Stimulated activated CD8-positive, alpha-beta memory T cell treated with anti-CD3 and anti-CD28 coated beads, Interleukin-2, amount 100 ng/mL, for 48 hours (primary cell): ENCODE data around the gene BACH2.
"Not testable (repeated sequence)": the region's sequence is repeated elsewhere in the genome, so short reads cannot be mapped to it uniquely, and the experiment has no call there.

Source experiments
- DNase-seq, 2 donors: peaks; one replicate each; pipeline ENCODE4 v3.0.0-alpha.2; 2020; ENCODE audit warnings: low read depth in 2 of 2

BACH2 gene

GRCh38 chr6:90212274-90212673, 84.4 kb downstream of the BACH2 start:
- no peak for DNase-seq

GRCh38 chr6:90209527-90209926, 87.1 kb downstream of the BACH2 start:
- no peak for DNase-seq

GRCh38 chr6:90208690-90209089, 88.0 kb downstream of the BACH2 start:
- not testable (repeated sequence) for DNase-seq

- no peak for DNase-seq
Observed at GRCh38 chr6:90204327-90205056, 92.2 kb downstream of the BACH2 start.

GRCh38 chr6:90203672-90204071, 93.0 kb downstream of the BACH2 start:
- no peak for DNase-seq

GRCh38 chr6:90202156-90202555, 94.5 kb downstream of the BACH2 start:
- DNase-seq, result no peak

DNA sequence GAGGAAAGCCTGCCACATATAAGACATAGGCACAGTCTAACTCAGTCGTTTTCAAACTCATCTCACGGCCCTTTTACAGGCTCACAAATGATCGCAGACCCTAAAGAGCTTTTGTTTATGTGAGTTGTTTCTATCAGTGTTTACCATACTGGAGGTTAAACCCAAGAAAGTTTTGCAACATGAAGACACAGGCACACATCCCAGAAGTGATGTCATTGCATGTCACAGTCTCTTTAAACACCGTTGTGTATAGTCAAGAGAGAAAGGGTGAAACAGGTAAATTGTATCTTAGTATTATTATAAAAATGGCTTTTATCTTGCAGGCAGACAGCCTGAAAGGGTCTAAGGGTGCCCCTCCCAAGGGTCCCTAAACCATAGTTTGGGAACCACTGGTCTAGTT, 96.7 kb downstream of the BACH2 start:
- DNase-seq, result no peak

DNA sequence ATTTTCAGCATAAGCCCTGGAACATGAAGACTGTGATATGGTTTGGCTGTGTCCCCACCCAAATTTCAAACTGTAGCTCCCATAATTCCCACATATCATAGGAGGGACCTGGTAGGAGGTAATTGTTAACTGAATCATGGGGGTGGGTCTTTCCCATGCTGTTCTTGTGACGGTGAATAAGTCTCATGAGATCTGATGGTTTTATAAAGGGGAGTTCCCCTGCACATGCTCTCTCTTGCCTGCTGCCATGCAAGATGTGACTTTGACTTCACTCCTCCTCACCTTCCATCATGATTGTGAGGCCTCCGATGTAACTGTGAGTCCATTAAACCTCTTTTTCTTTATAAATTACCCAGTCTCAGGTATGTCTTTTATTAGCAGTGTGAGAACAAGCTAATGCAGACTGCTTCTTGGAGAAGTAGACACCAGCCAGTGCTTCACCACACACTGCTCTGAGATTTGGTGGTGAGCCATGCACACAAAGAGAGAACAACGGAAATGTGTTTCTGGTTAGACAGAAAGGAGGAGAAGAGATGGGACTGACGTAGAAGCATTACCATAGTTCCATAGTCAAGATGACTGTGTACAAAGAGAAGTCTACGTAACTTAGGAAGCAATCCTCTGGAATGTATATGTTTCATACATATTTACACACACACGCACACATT, 97.8 kb downstream of the BACH2 start:
- DNase-seq, result no peak

- no peak for DNase-seq
Observed at GRCh38 chr6:90197854-90198496, 98.7 kb downstream of the BACH2 start.

- DNase-seq, result no peak
Observed at GRCh38 chr6:90195094-90195829, 101.4 kb downstream of the BACH2 start.

DNA sequence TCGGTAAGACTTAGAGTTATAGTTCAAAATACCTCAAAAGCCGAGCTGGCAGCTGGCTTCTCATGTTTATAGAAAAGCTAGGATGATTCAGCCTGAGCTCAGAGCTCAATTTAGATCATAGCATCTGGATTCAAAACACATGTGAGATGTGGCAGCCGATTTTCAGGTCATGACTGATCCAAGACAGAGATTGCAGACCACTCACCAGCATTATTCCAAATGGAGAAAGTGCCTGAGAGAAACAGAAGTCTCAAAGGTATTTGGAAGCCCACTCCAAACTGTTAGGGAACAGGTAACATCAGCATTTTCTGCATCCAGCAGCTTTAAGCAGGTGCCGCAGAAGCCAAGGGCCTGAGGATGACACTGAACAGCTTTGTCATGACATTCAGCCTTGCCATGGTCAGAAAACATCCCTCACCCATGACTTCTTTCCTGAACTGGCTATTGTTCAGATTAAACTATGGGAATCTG, 102.2 kb downstream of the BACH2 start:
- no peak for DNase-seq

DNA sequence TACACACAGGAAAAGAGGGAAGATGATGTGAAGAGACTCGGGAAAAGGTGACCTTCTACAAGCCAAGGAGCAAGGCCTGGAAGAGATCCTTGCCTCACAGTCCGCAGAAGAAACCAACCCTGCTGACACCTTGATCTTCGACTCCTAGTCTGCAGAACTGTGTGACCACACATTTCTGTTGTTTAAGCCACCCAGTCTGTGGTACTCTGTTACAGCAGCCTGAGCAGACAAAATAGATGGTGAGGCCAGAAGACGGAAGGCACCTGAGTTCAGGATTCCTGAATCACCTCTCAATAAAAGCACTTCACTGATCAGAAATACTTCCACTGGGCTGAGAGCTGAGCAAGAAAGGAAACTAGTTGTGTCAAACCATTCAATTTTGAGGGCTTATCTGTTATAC, 103.3 kb downstream of the BACH2 start:
- no peak for DNase-seq

- DNase-seq, result no peak
Observed at GRCh38 chr6:90192857-90193256, 103.8 kb downstream of the BACH2 start.

DNA sequence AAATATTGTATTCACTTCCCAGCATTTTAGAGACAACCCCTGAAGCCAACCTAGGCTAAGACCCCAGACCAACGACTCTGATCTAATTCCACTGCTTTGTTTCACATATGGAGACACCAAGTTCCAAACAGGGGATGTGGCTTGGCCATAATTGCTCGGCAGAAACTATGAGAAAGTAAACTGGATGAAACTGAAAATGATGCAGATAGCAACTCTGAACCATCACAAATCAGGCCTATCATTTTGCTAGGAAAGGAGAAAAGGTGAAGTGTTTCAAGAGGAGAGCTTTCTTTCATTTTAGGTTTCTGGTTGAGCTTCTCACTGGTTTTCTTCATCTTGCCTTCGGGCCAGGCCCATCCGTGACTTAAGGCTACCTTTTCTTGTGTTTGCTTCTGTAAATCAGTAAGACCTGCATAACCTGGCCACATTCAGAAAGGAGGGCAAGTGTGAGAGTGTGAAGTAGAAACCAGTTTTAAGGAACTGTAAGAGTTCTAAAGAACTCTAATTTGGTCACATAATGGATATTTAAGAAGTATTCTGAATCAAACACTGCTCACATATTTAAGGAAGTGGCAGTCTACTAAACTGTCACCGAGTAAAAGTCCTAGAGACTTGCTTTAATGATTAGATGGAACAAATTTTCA, 105.8 kb downstream of the BACH2 start:
- no peak for DNase-seq

- DNase-seq, result no peak
Observed at GRCh38 chr6:90190131-90190530, 106.5 kb downstream of the BACH2 start.

DNA sequence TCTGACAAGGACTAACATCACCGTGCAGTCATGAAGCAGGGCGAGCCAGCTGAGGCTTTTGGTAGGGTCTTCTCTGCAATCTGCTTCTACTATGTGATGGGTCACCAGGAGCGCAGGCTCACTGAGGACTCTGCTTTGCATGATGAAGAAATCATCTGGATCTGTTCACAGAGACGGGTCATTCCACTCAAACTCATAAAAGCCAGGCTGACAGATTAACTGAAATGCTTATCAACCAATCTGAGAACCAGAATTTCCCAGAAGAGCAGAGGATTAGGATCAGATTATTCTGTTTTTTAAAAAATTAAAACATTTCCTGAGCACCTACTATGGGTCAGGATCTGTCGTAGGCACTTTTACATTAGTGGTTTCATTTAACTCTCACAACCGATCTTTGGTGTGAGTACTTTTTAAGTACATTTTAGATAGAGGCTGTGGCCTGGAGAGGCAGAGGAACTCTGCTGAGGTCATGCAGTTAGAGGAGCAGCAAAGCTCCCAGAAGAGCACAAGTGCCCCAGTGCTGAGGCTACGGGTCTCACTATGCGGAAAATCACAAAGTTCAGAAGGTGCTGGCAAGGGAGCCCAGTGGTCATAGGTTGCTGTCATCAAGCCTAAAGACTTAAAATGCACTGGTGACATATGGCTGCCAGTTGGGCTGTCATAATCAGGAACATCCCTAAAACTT, 109.1 kb downstream of the BACH2 start:
- no peak for DNase-seq

- no peak for DNase-seq
Observed at GRCh38 chr6:90186637-90187371, 109.8 kb downstream of the BACH2 start.

DNA sequence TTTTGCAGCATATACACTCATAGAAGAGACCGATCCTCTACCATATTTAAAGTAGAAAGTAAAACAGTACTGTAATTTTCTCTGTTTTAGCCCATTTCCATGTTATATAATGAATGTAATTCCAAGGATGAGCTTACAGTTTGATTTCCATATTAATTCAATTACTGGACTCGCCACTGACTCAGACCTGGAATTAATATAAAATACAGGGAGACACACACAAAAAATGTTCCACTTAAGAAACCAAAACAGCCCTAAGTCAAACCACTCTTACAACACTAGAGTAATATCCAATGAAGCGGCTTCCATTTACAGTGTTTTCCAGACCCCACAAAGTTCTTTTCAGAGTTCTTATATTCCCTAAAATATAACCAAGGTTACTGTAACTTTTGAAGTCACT, 110.6 kb downstream of the BACH2 start:
- DNase-seq, result no peak

DNA sequence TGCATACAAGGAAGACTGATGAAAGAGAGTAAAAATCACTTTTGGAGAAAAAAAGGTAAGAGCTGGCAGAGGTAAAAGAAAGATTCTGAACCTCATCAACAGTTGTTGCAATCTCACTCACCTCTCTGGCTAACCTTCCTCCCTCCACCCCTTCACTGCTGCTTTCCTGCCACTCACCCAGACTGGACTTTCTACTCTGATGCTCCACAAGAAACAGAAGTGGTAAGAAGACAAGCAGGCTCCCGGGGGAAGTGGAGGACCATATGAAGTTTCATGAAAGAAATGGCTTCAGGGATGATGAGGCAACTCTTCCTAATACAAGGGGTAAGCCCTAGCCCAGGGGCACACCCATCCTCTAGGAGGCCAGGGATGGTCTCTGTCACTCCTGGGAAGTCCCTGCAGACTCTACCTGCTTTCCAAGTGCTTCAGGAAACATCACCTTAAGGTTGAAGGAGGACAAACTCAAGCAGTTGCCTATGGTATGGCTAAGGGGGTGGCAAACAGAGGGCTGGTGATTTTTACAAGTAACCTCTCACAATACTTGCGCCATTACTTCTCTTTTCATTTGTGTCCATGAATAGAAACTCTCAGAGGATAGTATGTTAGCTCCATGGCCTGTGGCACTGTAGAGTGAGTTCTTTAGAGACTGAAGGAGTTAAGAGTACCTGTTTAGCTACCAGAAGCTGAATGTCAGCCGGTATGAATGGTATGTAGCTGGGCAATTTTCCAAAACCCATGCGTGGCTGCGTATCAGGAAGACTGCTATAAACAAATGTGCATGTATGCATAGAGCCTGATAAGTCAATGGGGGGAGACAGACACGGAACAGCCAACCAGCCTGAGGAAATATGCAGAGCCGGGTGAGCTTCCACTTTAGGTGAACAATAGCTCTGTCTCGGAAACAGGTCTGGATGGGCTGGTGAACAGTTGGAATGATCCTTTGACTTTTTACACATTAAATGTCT, 112.0 kb downstream of the BACH2 start:
- DNase-seq, result no peak
